Measurements from ENCODE around the gene TNFRSF4. TPM values are rescaled to one million over a fixed set of nuclear protein-coding genes. Genes with fewer than 3 reads are reported as not detected.

The TNFRSF4 gene
- total and polyA plus RNA-seq, 4 donors, result 0.20 to 1.5 (median 1.1) TPM

DNA sequence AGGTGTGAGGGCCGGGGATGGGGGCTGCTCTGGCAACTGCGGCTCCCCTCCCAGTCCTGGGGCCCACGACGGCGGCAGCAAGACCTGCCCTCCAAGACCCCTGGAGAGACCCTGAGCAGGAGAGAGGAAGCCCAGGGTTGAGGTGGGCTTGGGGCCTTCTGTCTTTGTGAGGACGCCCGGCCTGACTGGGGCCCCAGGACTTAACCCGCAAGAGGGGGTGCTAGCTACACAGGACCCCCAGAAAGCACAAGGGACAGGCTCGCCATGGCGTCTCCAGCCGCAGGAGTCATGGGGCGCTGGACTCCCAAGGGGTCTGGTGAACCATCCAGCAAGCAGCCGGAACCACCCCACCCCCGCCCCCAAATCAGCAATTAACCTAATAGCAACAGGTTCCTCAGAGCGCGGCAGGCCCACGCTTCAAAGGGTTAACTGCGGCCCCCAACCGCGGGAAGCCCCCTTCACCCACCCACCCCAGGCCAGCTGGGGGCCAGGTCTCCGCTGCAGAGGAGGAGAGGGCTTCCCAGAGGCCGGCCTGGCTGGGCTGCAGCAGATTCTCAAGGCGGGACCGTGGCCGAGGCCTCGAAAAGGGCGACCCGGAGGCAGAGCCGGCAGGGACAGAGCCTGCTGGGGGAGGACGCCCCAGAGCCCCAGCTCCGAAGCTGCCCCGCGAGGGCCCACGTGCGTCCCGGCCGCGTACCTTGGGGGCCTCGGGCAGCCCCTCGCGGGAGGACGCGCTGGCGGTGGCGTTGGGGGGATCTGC is 32.0 kb upstream of the TNFRSF4 start:
- Histone ChIP-seq H3K27ac (ENCODE audit: low read depth, low read length) (no peak overlapping the region), H3K4me1 (ENCODE audit: control insufficient read depth, insufficient read depth, low read length) (peaks cover 11% of the 10 kb centered on the region), H3K27me3 (ENCODE audit: control insufficient read depth, insufficient read depth, low read length) (peaks cover 27% of the 10 kb centered on the region), H3K4me3 (ENCODE audit: low read depth, low read length) (no peak overlapping the region), H3K9me3 (ENCODE audit: control insufficient read depth, insufficient read depth, low read length) (no peaks in the 10 kb centered on the region), H3K36me3 (ENCODE audit: control insufficient read depth, insufficient read depth, low read length) (peaks cover 34% of the 10 kb centered on the region)
- no peak for DNase-seq (ENCODE audit: low read depth in 4 of 6, low spot score in 6 of 6)
- WGBS (ENCODE audit: insufficient coverage), result 21% methylated on average over 37 of the region's 45 CpGs

DNA sequence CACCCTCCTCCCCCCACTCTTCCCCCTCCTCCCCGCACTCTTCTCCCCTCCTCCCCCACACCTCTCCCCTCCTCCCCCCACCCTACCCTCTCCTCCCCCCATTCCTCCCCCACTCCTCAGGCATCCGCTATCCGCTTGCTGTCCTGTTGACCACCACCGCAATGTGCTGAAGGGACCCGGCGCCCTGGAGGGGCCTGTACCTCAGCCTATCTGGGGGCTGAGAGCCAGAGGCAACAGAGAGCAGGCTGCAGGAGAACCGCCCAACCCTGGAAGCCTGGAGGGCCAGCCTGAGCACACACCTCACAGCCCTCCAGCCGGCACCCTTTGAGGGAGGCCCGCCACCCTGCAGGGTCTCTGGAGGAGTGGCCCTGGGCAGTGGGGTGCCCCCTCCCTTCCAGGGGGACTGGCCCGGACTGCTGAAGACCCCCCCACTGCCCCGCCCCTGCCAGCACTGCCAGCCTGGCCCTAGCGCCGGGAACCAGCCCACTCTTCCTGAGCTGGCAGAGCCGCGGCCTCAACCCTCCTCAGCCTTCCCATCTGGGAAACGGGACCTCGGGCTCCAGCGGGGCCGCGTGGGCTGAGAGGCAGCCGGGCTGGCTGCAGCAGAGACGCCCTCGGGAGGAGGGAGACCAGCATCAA is 31.3 kb upstream of the TNFRSF4 start:
- Histone ChIP-seq H3K27ac (ENCODE audit: low read depth, low read length) (no peak overlapping the region), H3K36me3 (ENCODE audit: control insufficient read depth, insufficient read depth, low read length) (peaks cover 33% of the 10 kb centered on the region), H3K4me3 (ENCODE audit: low read depth, low read length) (no peak overlapping the region), H3K4me1 (ENCODE audit: control insufficient read depth, insufficient read depth, low read length) (peaks cover 11% of the 10 kb centered on the region), H3K27me3 (ENCODE audit: control insufficient read depth, insufficient read depth, low read length) (peaks cover 32% of the 10 kb centered on the region), H3K9me3 (ENCODE audit: control insufficient read depth, insufficient read depth, low read length) (no peaks in the 10 kb centered on the region)
- 75% methylated on average over 19 of the region's 23 CpGs for WGBS (ENCODE audit: insufficient coverage)
- no peak for DNase-seq (ENCODE audit: low read depth in 4 of 6, low spot score in 6 of 6)

DNA sequence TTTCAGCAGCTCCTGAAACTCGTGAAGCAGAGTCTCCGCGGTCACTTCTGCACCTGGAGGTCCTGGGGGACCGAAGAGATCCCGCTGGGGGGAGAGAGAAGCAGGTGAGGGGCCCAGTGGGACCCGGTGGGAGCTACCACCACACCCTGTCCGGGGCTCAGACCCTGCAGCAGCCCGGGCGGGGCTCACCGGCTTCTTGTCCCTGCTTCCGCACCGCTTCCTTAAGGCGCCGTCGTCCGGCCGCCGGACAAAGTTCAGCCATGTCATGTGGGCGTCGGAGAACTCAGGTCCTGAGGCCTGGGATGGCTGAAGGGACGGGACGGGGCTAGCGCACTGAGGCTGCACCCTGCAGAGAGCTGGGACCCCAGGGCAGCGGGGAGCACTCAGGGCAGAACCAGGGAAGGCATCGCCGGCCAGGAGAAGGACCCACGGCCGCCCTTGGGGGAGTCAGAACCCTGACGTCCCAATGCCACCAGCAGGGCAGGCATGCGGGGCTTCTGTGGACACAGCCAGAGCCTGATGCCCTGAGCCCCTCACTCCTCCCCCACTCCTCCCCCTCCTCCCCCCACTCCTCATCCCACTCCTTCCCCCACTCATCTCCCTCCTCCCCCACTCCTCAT is 30.3 kb upstream of the TNFRSF4 start:
- no peak for DNase-seq (ENCODE audit: low read depth in 4 of 6, low spot score in 6 of 6)
- H3K36me3 ChIP-seq (ENCODE audit: control insufficient read depth, insufficient read depth, low read length), result peaks cover 35% of the 10 kb centered on the region
- no peak overlapping the region for H3K4me3 ChIP-seq (ENCODE audit: low read depth, low read length)
- H3K27me3 ChIP-seq (ENCODE audit: control insufficient read depth, insufficient read depth, low read length), result peaks cover 42% of the 10 kb centered on the region
- peaks cover 20% of the 10 kb centered on the region for H3K4me1 ChIP-seq (ENCODE audit: control insufficient read depth, insufficient read depth, low read length)
- no peak overlapping the region for H3K27ac ChIP-seq (ENCODE audit: low read depth, low read length)
- H3K9me3 ChIP-seq (ENCODE audit: control insufficient read depth, insufficient read depth, low read length), result no peaks in the 10 kb centered on the region
- WGBS (ENCODE audit: insufficient coverage), result 46% methylated on average over 28 of the region's 30 CpGs

DNA sequence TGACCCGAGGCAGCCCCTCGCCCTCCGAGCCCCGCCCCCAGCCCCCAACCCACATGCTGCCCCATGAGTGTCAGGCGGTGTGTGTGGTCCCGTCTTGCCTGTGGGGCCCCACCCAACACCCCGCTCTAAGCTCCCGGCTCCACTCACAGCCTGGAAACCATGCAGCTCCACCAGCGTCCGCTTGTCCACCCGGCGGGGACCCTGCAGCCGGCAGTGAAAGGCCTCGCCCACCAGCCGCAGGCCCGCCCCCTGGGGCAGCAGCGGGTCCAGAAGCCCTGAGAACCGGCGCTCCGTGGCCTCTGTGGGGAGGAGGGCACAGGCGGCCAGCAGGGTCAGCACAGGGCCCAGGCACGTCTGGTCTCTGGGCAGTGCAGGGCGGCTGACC is 29.8 kb upstream of the TNFRSF4 start:
- DNase-seq (ENCODE audit: low read depth in 4 of 6, low spot score in 6 of 6), result no peak
- peaks cover 46% of the 10 kb centered on the region for H3K27me3 ChIP-seq (ENCODE audit: control insufficient read depth, insufficient read depth, low read length)
- peaks cover 35% of the 10 kb centered on the region for H3K36me3 ChIP-seq (ENCODE audit: control insufficient read depth, insufficient read depth, low read length)

DNA sequence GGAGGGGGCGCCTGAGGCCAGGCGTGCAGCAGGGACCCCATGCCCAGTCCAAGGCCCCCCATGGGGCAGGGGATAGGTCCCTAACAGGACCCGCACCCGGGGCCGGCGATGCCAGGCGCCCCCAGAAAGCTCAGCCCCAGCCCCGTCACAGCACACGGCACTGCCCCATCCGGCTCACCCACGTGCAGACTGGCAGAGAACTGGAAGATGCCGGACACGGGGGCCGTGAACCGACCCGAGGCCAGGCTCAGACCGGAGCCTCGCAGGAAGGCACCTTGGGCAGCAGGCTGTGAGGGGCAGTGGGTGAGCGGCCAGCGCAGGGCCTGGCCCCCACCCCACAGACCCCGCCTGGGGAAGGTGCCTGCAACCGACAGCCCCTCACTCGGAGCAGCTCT is 29.3 kb upstream of the TNFRSF4 start:
- WGBS (ENCODE audit: insufficient coverage), result 90% methylated on average over 23 of the region's 23 CpGs
- H3K27me3 ChIP-seq (ENCODE audit: control insufficient read depth, insufficient read depth, low read length), result peaks cover 51% of the 10 kb centered on the region
- no peak overlapping the region for H3K4me3 ChIP-seq (ENCODE audit: low read depth, low read length)
- H3K9me3 ChIP-seq (ENCODE audit: control insufficient read depth, insufficient read depth, low read length), result no peaks in the 10 kb centered on the region
- DNase-seq (ENCODE audit: low read depth in 4 of 6, low spot score in 6 of 6), result no peak
- no peak overlapping the region for H3K27ac ChIP-seq (ENCODE audit: low read depth, low read length)
- H3K4me1 ChIP-seq (ENCODE audit: control insufficient read depth, insufficient read depth, low read length), result peaks cover 27% of the 10 kb centered on the region
- H3K36me3 ChIP-seq (ENCODE audit: control insufficient read depth, insufficient read depth, low read length), result peaks cover 35% of the 10 kb centered on the region

More for the DNA sequence above, 29.8 kb upstream of the TNFRSF4 start:
- H3K27ac ChIP-seq (ENCODE audit: low read depth, low read length), result no peak overlapping the region
- H3K4me1 ChIP-seq (ENCODE audit: control insufficient read depth, insufficient read depth, low read length), result peaks cover 23% of the 10 kb centered on the region
- 38% methylated on average over 22 of the region's 23 CpGs for WGBS (ENCODE audit: insufficient coverage)
- no peak overlapping the region for H3K4me3 ChIP-seq (ENCODE audit: low read depth, low read length)
- H3K9me3 ChIP-seq (ENCODE audit: control insufficient read depth, insufficient read depth, low read length), result no peaks in the 10 kb centered on the region

DNA sequence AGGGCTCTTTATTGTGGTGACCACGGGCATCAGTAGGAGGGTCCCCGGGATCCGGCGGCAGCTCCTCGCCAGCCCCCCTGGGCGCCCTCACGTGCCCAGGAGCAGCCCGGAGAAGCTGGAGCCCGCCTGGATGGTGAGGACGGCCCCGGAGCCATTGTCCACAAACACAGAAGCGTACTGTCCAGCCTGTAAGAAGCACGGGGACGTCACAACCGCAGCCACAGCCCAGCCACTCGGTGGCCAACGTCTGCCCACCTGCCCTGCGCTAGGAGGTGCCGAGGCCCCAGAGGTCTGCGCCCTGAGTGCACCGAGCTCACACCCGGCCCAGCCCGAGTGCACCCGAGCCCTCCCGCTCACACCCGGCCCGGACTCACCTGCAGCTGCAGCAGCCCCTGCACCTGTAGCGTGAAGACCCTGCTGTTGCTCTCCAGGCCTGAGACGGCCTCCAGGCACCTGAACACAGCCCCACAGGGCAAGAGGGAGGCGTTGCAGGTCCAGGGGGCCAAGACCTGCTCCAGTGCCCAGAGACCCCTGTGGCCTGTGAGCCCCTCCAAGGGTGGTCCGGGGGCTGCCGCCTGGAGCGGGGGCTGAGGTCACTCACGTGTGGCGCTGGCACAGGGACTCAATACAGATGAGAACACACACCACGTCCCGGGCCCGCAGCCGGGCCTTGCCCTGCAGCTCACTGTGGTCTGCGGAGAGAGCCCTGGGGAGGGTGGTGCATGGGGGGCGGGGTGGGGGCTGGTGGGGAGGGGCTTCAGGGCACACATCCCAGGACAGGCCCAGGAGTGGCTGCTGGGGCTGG is 28.7 kb upstream of the TNFRSF4 start:
- Histone ChIP-seq H3K36me3 (ENCODE audit: control insufficient read depth, insufficient read depth, low read length) (peaks cover 35% of the 10 kb centered on the region), H3K4me3 (ENCODE audit: low read depth, low read length) (no peak overlapping the region), H3K27ac (ENCODE audit: low read depth, low read length) (no peak overlapping the region), H3K27me3 (ENCODE audit: control insufficient read depth, insufficient read depth, low read length) (peaks cover 53% of the 10 kb centered on the region), H3K9me3 (ENCODE audit: control insufficient read depth, insufficient read depth, low read length) (no peaks in the 10 kb centered on the region), H3K4me1 (ENCODE audit: control insufficient read depth, insufficient read depth, low read length) (peaks cover 33% of the 10 kb centered on the region)
- WGBS (ENCODE audit: insufficient coverage), result 82% methylated on average over 35 of the region's 41 CpGs
- no peak for DNase-seq (ENCODE audit: low read depth in 4 of 6, low spot score in 6 of 6)

DNA sequence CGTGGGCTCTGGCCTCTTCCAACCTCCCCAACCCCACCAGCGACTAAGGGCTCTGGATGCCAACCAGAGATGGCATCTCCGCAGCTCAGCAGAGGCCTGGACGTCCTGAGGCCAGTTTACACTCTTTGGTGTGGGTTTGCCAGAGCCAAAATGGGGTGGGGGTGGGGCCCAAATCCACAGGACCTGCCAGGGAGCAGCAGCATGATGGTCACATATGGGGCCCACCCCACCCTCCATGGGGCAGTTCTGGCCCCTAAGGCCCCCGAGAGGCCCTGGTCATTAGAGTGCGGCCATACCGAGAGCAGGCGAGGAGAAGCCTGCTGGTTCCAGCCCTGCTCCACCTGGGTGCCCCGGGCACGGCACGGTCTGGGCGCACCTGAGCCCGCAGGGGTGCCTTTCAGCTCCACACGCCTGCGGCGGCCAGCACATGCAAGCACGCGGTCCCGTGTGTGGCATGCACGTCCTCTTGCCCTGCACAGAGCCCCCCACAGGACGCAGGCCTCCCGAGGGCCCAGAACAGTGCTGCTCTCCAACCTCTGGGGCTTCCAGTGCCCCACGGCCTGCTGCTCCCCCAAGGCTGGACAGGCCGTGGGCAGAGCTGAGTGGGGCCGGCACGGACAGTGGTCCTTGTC is 27.8 kb upstream of the TNFRSF4 start:
- Histone ChIP-seq H3K36me3 (ENCODE audit: control insufficient read depth, insufficient read depth, low read length) (peaks cover 38% of the 10 kb centered on the region), H3K4me1 (ENCODE audit: control insufficient read depth, insufficient read depth, low read length) (peaks cover 42% of the 10 kb centered on the region), H3K9me3 (ENCODE audit: control insufficient read depth, insufficient read depth, low read length) (no peaks in the 10 kb centered on the region), H3K4me3 (ENCODE audit: low read depth, low read length) (no peak overlapping the region), H3K27ac (ENCODE audit: low read depth, low read length) (no peak overlapping the region), H3K27me3 (ENCODE audit: control insufficient read depth, insufficient read depth, low read length) (peaks cover 43% of the 10 kb centered on the region)
- no peak for DNase-seq (ENCODE audit: low read depth in 4 of 6, low spot score in 6 of 6)
- 82% methylated on average over 22 of the region's 26 CpGs for WGBS (ENCODE audit: insufficient coverage)

DNA sequence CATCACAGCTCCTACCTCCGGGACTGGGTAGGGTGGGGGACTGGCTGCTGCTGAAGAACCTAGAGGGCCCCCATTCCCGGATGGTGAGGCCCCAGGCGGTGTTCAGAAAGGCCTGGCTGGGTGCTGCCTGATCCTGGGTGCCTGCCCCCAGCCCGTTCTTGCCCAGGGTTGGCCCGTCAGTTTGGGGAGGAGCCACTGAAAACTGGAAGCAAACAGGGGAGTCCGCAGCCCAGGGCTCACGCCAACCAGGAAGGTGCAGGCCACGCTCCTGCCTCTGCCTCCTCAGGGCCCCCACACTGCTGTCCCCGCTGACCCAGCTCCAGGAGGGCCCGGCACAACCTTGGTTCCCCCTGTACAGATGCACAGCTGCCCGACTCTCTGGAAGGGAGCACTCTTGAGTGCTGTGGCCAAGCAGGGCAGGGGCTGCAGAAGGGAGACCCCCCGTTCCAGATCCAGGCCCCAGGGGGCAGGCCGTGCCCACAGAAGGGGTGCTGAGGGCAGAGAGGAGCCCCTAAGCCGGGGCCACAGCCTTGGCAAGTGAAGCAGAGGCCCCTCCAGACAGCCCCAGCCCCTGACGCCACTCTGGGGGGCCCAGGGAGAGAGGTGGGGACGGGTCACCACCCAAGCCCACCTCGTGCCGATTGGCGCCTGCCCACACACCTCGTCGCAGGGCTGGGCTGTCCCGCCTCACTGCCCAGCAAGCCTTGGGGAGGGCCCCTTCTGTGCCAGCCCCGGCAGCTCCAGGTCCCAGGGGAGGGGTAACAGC is 27.1 kb upstream of the TNFRSF4 start:
- Histone ChIP-seq H3K4me1 (ENCODE audit: control insufficient read depth, insufficient read depth, low read length) (peaks cover 42% of the 10 kb centered on the region), H3K4me3 (ENCODE audit: low read depth, low read length) (no peak overlapping the region), H3K27me3 (ENCODE audit: control insufficient read depth, insufficient read depth, low read length) (peaks cover 40% of the 10 kb centered on the region), H3K9me3 (ENCODE audit: control insufficient read depth, insufficient read depth, low read length) (no peaks in the 10 kb centered on the region), H3K27ac (ENCODE audit: low read depth, low read length) (no peak overlapping the region), H3K36me3 (ENCODE audit: control insufficient read depth, insufficient read depth, low read length) (peaks cover 45% of the 10 kb centered on the region)
- 73% methylated on average over 21 of the region's 23 CpGs for WGBS (ENCODE audit: insufficient coverage)
- DNase-seq (ENCODE audit: low read depth in 4 of 6, low spot score in 6 of 6), result no peak
